Small intestine (tissue), 7 donors: Measurements from ENCODE around the gene SELENBP1. TPM values are rescaled to one million over a fixed set of nuclear protein-coding genes. Genes with fewer than 3 reads are reported as not detected.

Source experiments
- DNase-seq, 2 donors: peaks; one replicate each; pipeline versions ENCODE4 v3.0.0 to v3.0.0-alpha.2; 2013
- FAIRE-seq: peaks from 2 replicates; lab custom pipeline; 2012; peaks lifted over from hg19 to GRCh38; lab: Jason Lieb, UNC
- H3K27ac ChIP-seq, 3 donors: one replicate each; pipeline ENCODE4 v1.5.1; 2013; ENCODE audit warnings: low read length in 2 of 3, mild to moderate bottlenecking in 2 of 3, control low read depth in 1 of 3, inconsistent platforms in 1 of 3, low read depth in 1 of 3, moderate library complexity in 1 of 3
- H3K27me3 ChIP-seq, 3 donors: one replicate each; pipeline ENCODE4 v1.6.1; 2013; ENCODE audit warnings: low read length in 3 of 3, inconsistent platforms in 1 of 3; ENCODE audit not compliant: control insufficient read depth in 3 of 3, insufficient read depth in 3 of 3
- H3K36me3 ChIP-seq, 3 donors: one replicate each; pipeline ENCODE4 v1.6.1; 2013; ENCODE audit warnings: low read length in 3 of 3, inconsistent platforms in 1 of 3, low read depth in 1 of 3, mild to moderate bottlenecking in 1 of 3, moderate library complexity in 1 of 3; ENCODE audit not compliant: control insufficient read depth in 3 of 3, insufficient read depth in 2 of 3
- H3K4me1 ChIP-seq, 3 donors: one replicate each; pipeline ENCODE4 v1.6.1; 2013; ENCODE audit warnings: low read length in 2 of 3, inconsistent platforms in 1 of 3, low read depth in 1 of 3, mild to moderate bottlenecking in 1 of 3, moderate library complexity in 1 of 3; ENCODE audit not compliant: control insufficient read depth in 3 of 3, insufficient read depth in 2 of 3
- H3K4me3 ChIP-seq, 3 donors: one replicate each; pipeline ENCODE4 v1.5.1; 2013; ENCODE audit warnings: low read length in 3 of 3, control low read depth in 1 of 3, inconsistent platforms in 1 of 3, low read depth in 1 of 3, mild to moderate bottlenecking in 1 of 3, moderate library complexity in 1 of 3
- H3K9me3 ChIP-seq, 2 donors: one replicate each; pipeline ENCODE4 v1.6.1; 2013; ENCODE audit warnings: low read depth in 1 of 2, low read length in 1 of 2; ENCODE audit not compliant: control insufficient read depth in 2 of 2, insufficient read depth in 1 of 2
- WGBS, 3 donors: extraction: QIAGEN DNeasy Blood & Tissue Kit; methylation state at CpG; one replicate each; pipeline ENCODE4 v1.1.7; 2013; 5-methylcytosine and 5-hydroxymethylcytosine counted together
- polyA plus RNA-seq, 4 donors: library from polyadenylated mRNA; stranded (reverse) in 3 of 4; unstranded in 1 of 4; fragments of 200-250 nt in 3 of 4; fragments of 120-200 nt in 1 of 4; gene quantifications; one replicate each; pipeline versions ENCODE4 v1.2.1 to v1.2.3, GENCODE V29; 2013
- donor health status: healthy with polysubstance abuse.
- donor health status: control.
- donor health status: control.
- donor health status: Bipolar disorder and iron deficiency.
- donor health status: healthy.

SELENBP1 gene
- polyA plus RNA-seq, 4 donors: 83.7 to 302 (median 132) TPM

DNA sequence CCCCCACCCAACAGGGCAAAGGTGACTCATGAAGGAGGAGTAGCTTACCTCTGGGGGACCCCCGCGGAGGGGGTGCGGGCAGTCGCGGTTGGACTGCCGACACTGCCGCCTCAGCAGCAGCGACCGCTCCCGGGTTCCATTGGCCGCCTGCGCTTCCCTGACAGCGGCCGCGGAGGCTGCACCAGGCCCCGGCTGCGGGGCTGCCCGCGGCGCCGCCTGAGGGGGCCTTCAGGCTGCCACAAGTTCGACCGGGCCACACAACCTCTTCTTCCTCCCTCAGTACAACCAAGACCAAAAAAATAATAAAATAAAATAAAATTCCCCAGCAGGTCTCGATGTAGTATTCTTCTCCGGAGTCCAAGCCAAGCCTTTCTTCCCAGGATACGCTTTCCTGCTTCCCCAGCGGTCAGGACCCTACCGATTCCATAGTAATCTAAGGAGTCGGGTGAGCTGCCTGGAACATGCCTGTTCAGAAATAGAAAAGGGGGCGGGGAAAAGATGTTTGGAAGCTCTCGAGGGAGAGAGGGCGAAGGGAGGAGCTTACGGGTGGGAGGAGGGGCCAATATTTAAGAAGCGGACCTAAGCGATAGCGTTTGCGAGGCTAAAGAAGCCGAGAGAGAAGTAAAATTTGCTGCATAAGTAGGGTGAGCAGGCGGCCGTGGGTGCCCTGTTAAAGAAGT is 45.1 kb downstream of the SELENBP1 start, which contains the start of gene PI4KB:
Gene PI4KB, minus strand, starts transcription at position 194 of the 680 bp plus-strand sequence. CDS start 10,935 bp downstream, outside the sequence.
- H3K4me1 ChIP-seq: peaks cover 0 to 17% (median 4%) of the 10 kb centered on the region in 3 donors
- no peaks in the 10 kb centered on the region for H3K27me3 ChIP-seq
- no peaks in the 10 kb centered on the region for H3K9me3 ChIP-seq
- peak within 1 kb of the TSS; percentile 86 to 87 (median 87) for H3K4me3 ChIP-seq
- peak within 1 kb of the TSS; percentile 80 to 87 (median 81) for H3K27ac ChIP-seq
- WGBS, 3 donors: 0% methylated on average over 38 to 40 of the region's 40 CpGs
- H3K36me3 ChIP-seq: peaks cover 0 to 30% (median 4%) of the 10 kb centered on the region in 3 donors
- no peak for FAIRE-seq
- DNase-seq: peak; percentile 98

DNA sequence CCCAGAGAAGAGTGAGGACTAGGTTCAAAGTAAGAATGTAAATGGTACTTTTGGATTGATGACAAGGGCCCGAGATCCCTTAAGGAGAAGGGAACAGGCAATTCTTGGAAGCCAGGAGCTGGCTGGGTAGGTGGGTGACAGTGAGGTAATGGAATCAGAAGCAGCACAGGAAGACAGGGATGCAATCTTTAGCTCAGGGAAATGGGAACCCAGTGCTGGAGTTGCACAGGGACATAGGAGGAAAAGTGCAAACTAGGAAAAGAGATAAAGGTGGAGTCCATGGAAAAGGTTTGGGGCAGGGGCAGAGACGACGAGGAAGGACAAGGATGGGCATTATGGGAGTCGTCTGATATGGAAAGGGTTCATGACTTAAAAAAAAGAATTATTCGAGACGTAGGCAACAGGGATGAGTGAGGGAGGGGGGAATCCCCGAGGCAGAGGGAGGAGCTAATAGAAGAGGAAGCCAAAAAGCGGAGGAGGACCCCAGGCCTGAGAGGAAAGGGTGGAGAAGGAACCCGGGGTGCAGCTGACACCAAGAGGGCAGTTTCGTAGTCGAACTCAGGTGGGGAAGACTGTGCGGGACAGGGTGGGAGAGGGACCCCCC is 45.8 kb downstream of the SELENBP1 start:
- H3K4me3 ChIP-seq: peak overlapping the region; percentile 86 to 87 (median 87)
- peak overlapping the region; percentile 80 to 87 (median 81) for H3K27ac ChIP-seq
- WGBS, 3 donors: 1 to 2% (median 1%) methylated on average over 11 to 12 of the region's 12 CpGs
- peaks cover 0 to 32% (median 4%) of the 10 kb centered on the region in 3 donors for H3K36me3 ChIP-seq
- peak in 1 of 2 donors; percentile 41 for DNase-seq
- peaks cover 0 to 17% (median 4%) of the 10 kb centered on the region in 3 donors for H3K4me1 ChIP-seq
- no peaks in the 10 kb centered on the region for H3K9me3 ChIP-seq
- H3K27me3 ChIP-seq: no peaks in the 10 kb centered on the region
- no peak for FAIRE-seq

DNA sequence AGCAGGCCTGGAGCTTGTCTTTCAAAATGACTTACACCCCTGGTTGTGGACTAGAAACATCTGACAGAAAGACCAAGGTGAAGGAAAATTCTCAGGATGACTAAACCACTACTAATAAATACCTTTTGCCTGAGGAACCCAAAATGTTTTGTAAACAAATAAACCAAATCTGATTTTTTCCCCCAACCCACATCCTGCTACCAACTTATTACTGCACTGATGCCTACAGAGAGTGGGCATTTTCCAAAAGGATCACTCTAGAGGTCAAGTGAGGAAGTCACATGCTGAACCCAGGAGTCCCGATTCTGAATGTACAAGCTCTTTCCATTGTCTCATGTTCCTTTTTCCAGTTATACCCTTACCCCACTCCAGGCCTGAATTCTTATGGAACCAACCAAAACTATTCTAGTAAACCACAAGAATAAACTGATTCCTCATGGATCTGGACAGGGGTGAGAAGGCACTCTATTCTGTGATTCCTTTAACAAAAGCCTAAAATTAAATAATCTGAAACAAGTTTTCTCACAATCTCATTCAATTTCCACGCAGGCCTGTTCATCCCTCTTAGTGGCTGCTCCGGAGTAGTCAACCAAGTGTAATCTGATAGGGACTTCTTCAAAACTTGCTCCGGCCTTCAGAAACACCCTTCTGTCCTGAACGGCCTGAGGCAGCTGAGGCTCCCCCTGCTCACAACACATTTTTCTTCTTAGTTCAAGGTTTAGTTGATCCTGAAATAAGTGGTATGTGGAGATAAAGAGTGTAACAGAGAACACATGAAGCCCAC is 46.7 kb downstream of the SELENBP1 start:
- 42 to 47% (median 43%) methylated on average over 5 of the region's 5 CpGs for WGBS, 3 donors
- H3K4me3 ChIP-seq: peak overlapping the region in 2 of 3 donors; percentile 86 to 87
- DNase-seq: no peak
- peak overlapping the region in 1 of 3 donors; percentile 81 for H3K27ac ChIP-seq
- H3K4me1 ChIP-seq: peaks cover 0 to 17% (median 4%) of the 10 kb centered on the region in 3 donors
- peaks cover 0 to 35% (median 7%) of the 10 kb centered on the region in 3 donors for H3K36me3 ChIP-seq
- H3K9me3 ChIP-seq: no peaks in the 10 kb centered on the region
- H3K27me3 ChIP-seq: no peaks in the 10 kb centered on the region
- no peak for FAIRE-seq

- DNase-seq (no peak), FAIRE-seq (no peak)
- H3K27me3 ChIP-seq: no peaks in the 10 kb centered on the region
- no peak overlapping the region for H3K27ac ChIP-seq
- WGBS, 3 donors: 84 to 89% (median 84%) methylated on average over 7 of the region's 7 CpGs
- peaks cover 0 to 17% (median 4%) of the 10 kb centered on the region in 3 donors for H3K4me1 ChIP-seq
- H3K4me3 ChIP-seq: no peak overlapping the region
- peaks cover 0 to 38% (median 7%) of the 10 kb centered on the region in 3 donors for H3K36me3 ChIP-seq
- H3K9me3 ChIP-seq: no peaks in the 10 kb centered on the region
Observed at GRCh38 chr1:151325231-151325630, 47.3 kb downstream of the SELENBP1 start.

- H3K27me3 ChIP-seq: no peaks in the 10 kb centered on the region
- DNase-seq: no peak
- H3K4me1 ChIP-seq: peaks cover 0 to 17% (median 4%) of the 10 kb centered on the region in 3 donors
- H3K4me3 ChIP-seq: no peak overlapping the region
- H3K9me3 ChIP-seq: no peaks in the 10 kb centered on the region
- H3K36me3 ChIP-seq: peaks cover 0 to 40% (median 7%) of the 10 kb centered on the region in 3 donors
- WGBS, 3 donors: 88 to 96% (median 94%) methylated on average over 4 of the region's 4 CpGs
- no peak overlapping the region for H3K27ac ChIP-seq
- FAIRE-seq: no peak
Observed at GRCh38 chr1:151324390-151324930, 48.0 kb downstream of the SELENBP1 start.

DNA sequence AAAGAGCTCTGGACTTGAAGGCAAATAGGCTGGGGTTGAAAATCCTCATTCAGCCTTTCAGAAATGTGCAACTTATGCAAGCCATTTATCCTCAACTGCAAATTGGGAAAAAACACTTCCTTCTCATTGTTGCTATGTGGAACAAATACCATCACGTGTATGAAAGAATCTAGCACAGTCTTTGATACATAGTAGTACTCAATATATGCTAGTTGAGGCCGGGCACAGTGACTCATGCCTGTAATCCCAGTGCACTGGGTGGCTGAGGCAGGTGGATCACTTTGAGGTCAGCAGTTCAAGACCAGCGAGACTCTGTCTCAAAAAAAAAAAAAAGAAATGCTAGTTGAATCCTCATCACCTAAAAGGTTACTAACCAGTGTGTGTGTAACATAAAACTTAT is 53.5 kb downstream of the SELENBP1 start:
- Histone ChIP-seq H3K27ac (no peak overlapping the region), H3K4me1 (no peaks in the 10 kb centered on the region), H3K36me3 (peaks cover 2 to 64% (median 7%) of the 10 kb centered on the region in 3 donors), H3K4me3 (no peak overlapping the region), H3K27me3 (no peaks in the 10 kb centered on the region), H3K9me3 (no peaks in the 10 kb centered on the region)
- DNase-seq (no peak), FAIRE-seq (no peak)
- WGBS, 3 donors: 59 to 71% (median 60%) methylated on average over 3 of the region's 3 CpGs

DNA sequence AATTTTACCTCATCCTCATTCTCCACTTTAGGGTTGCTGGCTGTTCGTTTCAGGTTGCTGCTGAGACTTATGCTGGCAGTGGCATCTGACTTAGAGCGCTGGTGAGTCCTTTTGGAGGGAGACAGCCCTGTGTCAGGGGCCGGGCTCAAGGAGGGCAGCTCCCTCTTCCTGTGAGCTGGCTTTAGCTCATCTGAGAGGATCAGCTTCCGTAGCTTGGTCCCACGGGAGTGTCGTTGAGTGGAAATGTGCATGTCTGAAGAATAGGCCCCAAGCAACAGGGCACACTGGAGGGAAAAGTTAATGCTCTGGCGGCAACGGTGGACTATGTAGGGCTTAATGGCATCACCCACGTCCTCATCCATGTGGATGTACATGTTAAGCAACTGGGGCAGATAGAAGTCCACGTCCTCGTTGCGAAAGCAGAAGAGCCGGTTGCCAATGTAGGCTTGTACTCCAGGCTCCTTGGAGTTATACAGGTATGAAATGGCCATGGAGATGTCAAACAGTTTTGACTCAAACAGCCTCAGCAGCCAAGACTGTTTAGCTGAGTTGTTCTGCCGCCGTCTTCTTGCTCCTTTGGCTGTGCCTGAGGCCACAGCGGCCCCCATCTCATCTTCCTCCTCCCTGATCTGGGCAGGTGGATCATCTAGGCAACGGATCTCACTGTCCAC is 56.8 kb downstream of the SELENBP1 start:
- Histone ChIP-seq H3K27me3 (no peaks in the 10 kb centered on the region), H3K4me1 (peaks cover 0 to 27% (median 5%) of the 10 kb centered on the region in 3 donors), H3K36me3 (peaks cover 2 to 67% (median 4%) of the 10 kb centered on the region in 3 donors), H3K4me3 (no peak overlapping the region), H3K27ac (no peak overlapping the region), H3K9me3 (no peaks in the 10 kb centered on the region)
- WGBS, 3 donors: 91 to 95% (median 92%) methylated on average over 17 of the region's 17 CpGs
- DNase-seq: no peak
- no peak for FAIRE-seq
